HEK293T (cell line): ENCODE measurements around the gene EDIL3.

ENCODE experiments used
- CTBP1 ChIP-seq: fragments of 450-650 bp; IDR thresholded peaks from 2 replicates; pipeline ENCODE4 v1.6.1; 2016; ENCODE audit warnings: borderline replicate concordance
- ELF4 ChIP-seq: fragments of 450-650 bp; IDR thresholded peaks from 2 replicates; pipeline ENCODE4 v1.6.1; 2017; ENCODE audit warnings: antibody characterized with exemption
- FOXK2 ChIP-seq: fragments of 450-650 bp; IDR thresholded peaks from 2 replicates; pipeline ENCODE4 v1.6.1; 2016; ENCODE audit warnings: mild to moderate bottlenecking
- FOXM1 ChIP-seq: fragments of 450-650 bp; IDR thresholded peaks from 2 replicates; pipeline ENCODE4 v1.6.1; 2017; ENCODE audit warnings: mild to moderate bottlenecking, borderline replicate concordance
- HDGF ChIP-seq: fragments of 450-650 bp; IDR thresholded peaks from 2 replicates; pipeline ENCODE4 v1.6.1; 2017; ENCODE audit warnings: antibody characterized with exemption, borderline replicate concordance
- LEF1 ChIP-seq: fragments of 450-650 bp; IDR thresholded peaks from 2 replicates; pipeline ENCODE4 v1.6.1; 2017; ENCODE audit warnings: mild to moderate bottlenecking, borderline replicate concordance
- NFRKB ChIP-seq: fragments of 450-650 bp; IDR thresholded peaks from 2 replicates; pipeline ENCODE4 v1.6.1; 2016; ENCODE audit warnings: mild to moderate bottlenecking, moderate library complexity
- SP1 ChIP-seq: fragments of 450-650 bp; IDR thresholded peaks from 2 replicates; pipeline ENCODE4 v1.6.1; 2017

DNA sequence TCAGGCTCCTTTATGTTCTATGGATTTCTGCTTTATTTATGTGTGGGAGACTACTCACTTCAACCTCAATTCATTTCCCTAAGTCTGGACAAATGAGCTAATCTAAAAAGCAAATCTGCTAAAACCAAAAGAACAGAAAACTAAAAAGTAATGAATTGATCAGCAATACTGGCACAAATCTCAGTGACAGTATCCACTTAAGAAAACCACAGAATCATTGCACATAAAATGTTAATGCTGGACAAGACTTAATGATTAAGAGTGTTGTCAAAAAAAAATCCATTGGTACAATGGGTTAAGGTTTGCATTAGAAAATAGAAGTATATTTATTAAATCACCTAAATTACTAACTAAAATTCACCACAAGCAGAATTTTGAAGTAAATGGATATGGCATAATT lies 147.6 kb downstream of the EDIL3 start:
- TF ChIP-seq NFRKB (no peak), FOXK2 (no peak), FOXM1 (no peak), SP1 (no peak), CTBP1 (no peak), ELF4 (no peak), HDGF (no peak), LEF1 (no peak)
